Naive thymus-derived CD8-positive, alpha-beta T cell (primary cell): ENCODE measurements around the gene ATF4. TPM values are rescaled to one million over a fixed set of nuclear protein-coding genes. Genes with fewer than 3 reads are reported as not detected.
"Not testable (repeated sequence)": the region's sequence is repeated elsewhere in the genome, so short reads cannot be mapped to it uniquely, and the experiment has no call there.

Source experiments
- ATAC-seq, 2 donors: fragments of 150-1000 bp; cut with Tn5 transposase in 1 of 2; sonication (Bioruptor Pico), chemical (Tn5 transposase) in 1 of 2; 1 replicate in 1 of 2; 2 replicates in 1 of 2; pipeline ENCODE4 v1.10.0; 2021; ENCODE audit warnings: mild to moderate bottlenecking in 2 of 2, moderate library complexity in 2 of 2
- POLR2A ChIA-PET: fragments of 350-600 bp; sonication (Branson Sonifier 250); formaldehyde crosslinking; loops from one replicate; lab custom pipeline; 2021; ENCODE audit warnings: antibody characterized with exemption; lab: Charles Lee
- DNase-seq, 10 donors: peaks; one replicate each; pipeline versions ENCODE4 v3.0.0 to v3.0.0-alpha.2; 2020 to 2022
- H3K27ac Mint-ChIP-seq, 10 donors: one replicate each; pipeline ENCODE4 v1.8.0; 2020 to 2022; ENCODE audit warnings: mild to moderate bottlenecking in 10 of 10, mixed read lengths in 10 of 10, moderate library complexity in 4 of 10, inconsistent platforms in 1 of 10
- H3K27me3 Mint-ChIP-seq, 5 donors: one replicate each; pipeline ENCODE4 v1.8.0; 2021 to 2022; ENCODE audit warnings: mixed read lengths in 5 of 5
- H3K36me3 Mint-ChIP-seq, 3 donors: one replicate each; pipeline ENCODE4 v1.8.0; 2020 to 2022; ENCODE audit warnings: mixed read lengths in 3 of 3, mild to moderate bottlenecking in 2 of 3, inconsistent platforms in 1 of 3
- H3K4me1 Mint-ChIP-seq, 4 donors: one replicate each; pipeline ENCODE4 v1.8.0; 2021 to 2022; ENCODE audit warnings: mixed read lengths in 4 of 4
- H3K4me3 Mint-ChIP-seq, 10 donors: one replicate each; pipeline ENCODE4 v1.8.0; 2020 to 2022; ENCODE audit warnings: mild to moderate bottlenecking in 10 of 10, mixed read lengths in 10 of 10, moderate library complexity in 6 of 10, inconsistent platforms in 1 of 10
- H3K9me3 Mint-ChIP-seq, 9 donors: one replicate each; pipeline ENCODE4 v1.8.0; 2020 to 2022; ENCODE audit warnings: mixed read lengths in 9 of 9, mild to moderate bottlenecking in 3 of 9, inconsistent platforms in 1 of 9, moderate library complexity in 1 of 9
- polyA plus RNA-seq, 3 donors: library from polyadenylated mRNA; unstranded; fragments of 300-500 nt; fragmentation: Illumina TruSeq; gene quantifications; one replicate each; pipeline ENCODE4 v1.2.3, GENCODE V29; 2021
- total RNA-seq, 8 experiments: library from RNA in 2 of 8; stranded (reverse) in 2 of 8; gene quantifications; one replicate each; pipeline ENCODE4 v1.2.3 and lab custom pipeline; 2021 to 2026

The ATF4 gene
- total and polyA plus RNA-seq, 5 experiments from 2014 or later, result 51.9 to 312 (median 122) TPM

DNA sequence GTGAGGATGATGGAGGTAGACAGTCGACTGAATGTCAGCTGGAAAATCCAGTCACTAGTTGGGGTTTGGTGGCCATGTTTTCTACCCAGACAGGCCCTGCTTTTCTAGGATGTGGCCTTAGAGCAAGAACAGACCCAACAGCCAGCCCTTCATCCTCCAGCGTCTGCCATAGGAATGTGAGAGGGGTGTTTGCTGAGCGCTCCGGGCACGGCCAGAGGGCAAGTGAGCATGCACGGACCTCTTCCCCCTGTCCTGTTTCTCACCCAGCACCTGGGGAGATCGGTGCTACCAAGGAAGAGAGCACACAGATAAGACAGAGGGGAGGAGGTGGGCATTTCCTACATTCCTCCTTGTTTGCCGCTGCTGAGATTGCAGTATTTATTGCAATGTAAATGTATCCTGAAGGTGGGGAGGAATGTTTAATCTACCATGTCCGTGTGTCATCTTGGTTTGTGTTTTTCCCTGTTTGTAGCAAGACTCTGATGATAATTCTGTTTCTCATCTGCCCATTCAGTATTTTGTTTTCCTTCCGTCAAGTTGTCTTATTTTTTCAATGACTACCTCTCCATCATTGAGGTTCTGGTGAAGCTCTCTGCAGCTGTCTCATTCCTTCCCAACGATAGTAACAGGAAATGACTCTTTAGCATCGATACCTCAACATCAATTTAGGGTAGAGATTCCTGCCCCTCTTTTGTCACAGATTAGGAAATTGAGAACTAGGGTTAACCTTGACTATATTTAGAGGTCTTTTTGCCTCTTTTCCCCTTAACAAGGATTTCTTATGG, 4.9 kb upstream of the ATF4 start:
- H3K4me1 Mint-ChIP-seq, result peaks cover 8 to 24% (median 17%) of the 10 kb centered on the region in 4 donors
- no peak overlapping the region for H3K4me3 Mint-ChIP-seq
- POLR2A ChIA-PET, result interaction anchor here (0.6 to 7.5 kb wide), 14 partner anchors 10 to 196 kb away, joined by 3 to 135 read pairs (median 4); partner anchors contain the start of genes MIEF1, RPL3, RPS19BP1 and TAB1
- H3K9me3 Mint-ChIP-seq, result peaks cover 0 to 3% (median 0%) of the 10 kb centered on the region in 9 donors
- H3K27ac Mint-ChIP-seq, result peak overlapping the region in 2 of 10 donors; percentile 4 to 66
- no peak for DNase-seq
- no peak for ATAC-seq
- H3K36me3 Mint-ChIP-seq, result peaks cover 0 to 67% (median 16%) of the 10 kb centered on the region in 3 donors
- peaks cover 0 to 4% (median 0%) of the 10 kb centered on the region in 5 donors for H3K27me3 Mint-ChIP-seq

DNA sequence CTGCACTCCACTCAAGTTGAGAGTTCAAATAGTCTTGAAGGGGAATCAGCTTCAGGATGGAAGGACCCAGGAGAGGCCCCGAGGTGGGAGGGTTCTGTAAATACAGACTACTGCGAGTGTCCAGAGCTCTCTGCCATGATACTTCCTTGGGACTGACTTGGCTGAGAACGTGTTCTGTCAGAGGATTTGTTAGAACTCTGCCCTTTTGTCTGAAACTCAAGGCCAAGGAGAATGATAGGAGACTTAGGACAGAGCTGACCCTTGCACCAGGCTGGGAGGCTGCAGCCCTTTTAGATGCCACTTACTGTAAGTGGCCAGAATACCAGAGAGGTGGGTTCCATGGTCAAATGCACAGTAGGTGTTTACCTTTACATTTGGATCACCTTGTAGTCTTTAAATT, 2.9 kb upstream of the ATF4 start:
- POLR2A ChIA-PET, result interaction anchor here (0.9 to 7.5 kb wide), 4 partner anchors 12 to 368 kb away, joined by 3 to 135 read pairs (median 10); partner anchors contain the start of genes RPL3 and RPS19BP1
- H3K9me3 Mint-ChIP-seq, result peaks cover 0 to 3% (median 0%) of the 10 kb centered on the region in 9 donors
- peaks cover 8 to 65% (median 28%) of the 10 kb centered on the region in 3 donors for H3K36me3 Mint-ChIP-seq
- ATAC-seq, result no peak
- no peak for DNase-seq
- peaks cover 0 to 4% (median 0%) of the 10 kb centered on the region in 5 donors for H3K27me3 Mint-ChIP-seq
- peak overlapping the region in 1 of 10 donors; percentile 38 for H3K4me3 Mint-ChIP-seq
- H3K4me1 Mint-ChIP-seq, result peaks cover 17 to 40% (median 29%) of the 10 kb centered on the region in 4 donors
- H3K27ac Mint-ChIP-seq, result peak overlapping the region in 1 of 10 donors; percentile 48

DNA sequence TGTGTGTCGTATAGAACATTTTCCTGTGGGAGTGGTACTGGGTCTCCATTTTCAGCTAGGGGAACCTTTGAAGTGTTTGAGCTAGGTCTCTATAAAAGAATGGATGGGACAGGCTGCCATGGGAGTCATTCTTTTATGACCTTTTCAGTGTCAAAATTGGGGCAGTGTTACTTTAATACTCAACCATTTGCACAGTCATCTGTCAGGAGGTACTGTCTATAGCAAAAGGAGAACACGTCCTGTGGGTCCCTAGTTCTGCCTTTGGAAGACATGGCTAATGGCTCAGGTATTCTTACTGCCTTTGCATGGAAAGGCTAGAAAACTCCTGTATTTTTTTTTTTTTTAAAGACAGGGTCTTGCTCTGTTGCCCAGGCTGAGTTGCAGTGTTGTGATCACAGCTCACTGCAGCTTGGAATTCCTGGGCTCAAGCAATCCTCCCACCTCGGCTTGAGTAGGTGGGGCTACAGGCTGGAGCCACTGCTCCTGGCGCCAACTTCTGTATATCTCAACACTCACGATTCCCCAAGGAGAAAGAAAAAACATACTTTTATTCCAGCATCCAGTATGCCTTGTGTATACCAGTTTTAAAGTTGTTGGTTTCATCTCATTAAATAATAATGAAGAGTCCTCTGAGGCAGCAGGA, 2.1 kb upstream of the ATF4 start:
- Mint-ChIP-seq H3K36me3 (peaks cover 8 to 65% (median 31%) of the 10 kb centered on the region in 3 donors), H3K4me1 (peaks cover 15 to 48% (median 37%) of the 10 kb centered on the region in 4 donors), H3K27ac (peak overlapping the region in 7 of 10 donors; percentile 41 to 100 (median 91)), H3K4me3 (peak overlapping the region in 8 of 10 donors; percentile 19 to 100 (median 98)), H3K27me3 (peaks cover 0 to 4% (median 0%) of the 10 kb centered on the region in 5 donors), H3K9me3 (peaks cover 0 to 3% (median 0%) of the 10 kb centered on the region in 9 donors)
- no peak for DNase-seq
- ATAC-seq, result no peak
- POLR2A ChIA-PET, result interaction anchor here (0.9 to 7.5 kb wide), 3 partner anchors 14 to 369 kb away, joined by 3 to 135 read pairs (median 13); partner anchors contain the start of genes RPL3 and RPS19BP1

DNA sequence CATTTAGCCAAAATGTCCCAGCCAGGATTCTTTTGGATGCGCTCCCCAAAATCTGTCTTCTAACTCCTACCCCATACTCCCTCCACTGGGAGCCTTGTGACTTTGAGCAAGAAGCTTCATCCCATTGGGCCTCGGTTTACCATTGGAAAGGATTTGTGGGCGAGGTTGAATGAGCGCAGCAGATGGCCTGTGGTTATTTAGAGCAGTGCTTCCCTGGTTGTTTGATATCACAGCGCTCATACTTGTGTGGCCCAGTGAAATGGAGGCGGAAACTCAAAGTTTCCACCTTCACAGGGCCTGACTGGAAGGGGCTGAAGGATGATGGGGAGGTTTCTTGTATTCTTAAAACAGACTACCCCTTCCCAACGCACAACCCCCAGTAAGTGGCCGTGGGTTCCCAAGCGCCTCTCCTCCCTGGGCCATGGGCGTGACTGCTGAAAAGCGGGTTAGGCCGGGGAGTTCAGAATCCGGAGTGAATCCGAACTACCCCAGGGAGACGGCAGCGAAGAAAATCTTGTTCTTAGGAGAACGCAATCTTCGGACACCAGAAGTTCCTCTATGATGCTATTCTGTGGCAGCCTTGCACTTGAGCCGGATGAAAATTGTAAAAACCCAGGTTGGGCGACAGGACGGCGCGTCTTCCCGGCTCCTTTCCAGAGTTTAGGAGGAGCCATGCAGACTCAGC, 1.2 kb upstream of the ATF4 start:
- ATAC-seq (no peak), DNase-seq (peak in 1 of 10 donors; percentile 15)
- peak overlapping the region; percentile 87 to 100 (median 98) for H3K4me3 Mint-ChIP-seq
- peaks cover 0 to 4% (median 0%) of the 10 kb centered on the region in 5 donors for H3K27me3 Mint-ChIP-seq
- H3K4me1 Mint-ChIP-seq, result peaks cover 17 to 54% (median 43%) of the 10 kb centered on the region in 4 donors
- peaks cover 0 to 3% (median 0%) of the 10 kb centered on the region in 9 donors for H3K9me3 Mint-ChIP-seq
- H3K36me3 Mint-ChIP-seq, result peaks cover 8 to 62% (median 29%) of the 10 kb centered on the region in 3 donors
- peak overlapping the region; percentile 82 to 100 (median 98) for H3K27ac Mint-ChIP-seq
- POLR2A ChIA-PET, result interaction anchor here (0.6 to 7.5 kb wide), 32 partner anchors 9 to 525 kb away, joined by 3 to 135 read pairs (median 4); partner anchors contain the start of genes MIEF1, RPL3, RPS19BP1 and TAB1

DNA sequence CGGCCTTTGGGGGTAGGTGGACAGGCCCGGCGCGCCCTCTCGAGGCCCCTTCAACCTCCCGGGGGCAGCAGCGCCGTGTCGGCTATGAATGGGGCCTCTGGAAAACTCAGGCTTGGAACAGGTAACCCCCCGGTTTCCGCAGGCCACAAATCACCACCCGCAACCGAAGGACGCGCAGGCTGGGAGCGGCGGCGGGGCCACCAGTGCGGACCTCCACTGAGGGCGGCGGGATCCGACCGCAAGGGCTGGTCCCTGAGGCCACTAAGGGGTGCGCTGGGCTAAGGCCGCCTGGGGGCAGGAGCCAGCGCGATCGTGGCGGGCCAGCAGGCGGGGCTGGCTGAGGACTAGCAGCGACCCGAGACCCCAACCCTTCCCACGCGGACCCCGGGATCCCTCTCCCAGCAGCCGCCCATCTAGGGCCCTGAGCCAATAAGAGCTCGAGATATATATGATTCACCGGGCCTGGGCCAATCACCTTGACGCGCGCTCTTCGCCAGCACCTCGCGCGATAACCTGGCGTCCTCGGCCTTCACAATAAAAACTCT, 609 bp upstream of the ATF4 start:
- Mint-ChIP-seq H3K4me3 (peak overlapping the region; percentile 87 to 100 (median 98)), H3K4me1 (peaks cover 14 to 56% (median 44%) of the 10 kb centered on the region in 4 donors), H3K36me3 (peaks cover 8 to 62% (median 23%) of the 10 kb centered on the region in 3 donors), H3K27ac (peak overlapping the region; percentile 91 to 100 (median 99)), H3K27me3 (peaks cover 0 to 4% (median 0%) of the 10 kb centered on the region in 5 donors), H3K9me3 (peaks cover 0 to 3% (median 0%) of the 10 kb centered on the region in 9 donors)
- ATAC-seq, result peak; percentile 92 to 95
- DNase-seq, result peak in 3 of 10 donors; percentile 89 to 95 (median 94)
- POLR2A ChIA-PET, result interaction anchor here (0.5 to 7.5 kb wide), 44 partner anchors 9 to 524 kb away, joined by 3 to 135 read pairs (median 4); partner anchors contain the start of genes APOBEC3D, CBX7, MIEF1 and RPL3

DNA sequence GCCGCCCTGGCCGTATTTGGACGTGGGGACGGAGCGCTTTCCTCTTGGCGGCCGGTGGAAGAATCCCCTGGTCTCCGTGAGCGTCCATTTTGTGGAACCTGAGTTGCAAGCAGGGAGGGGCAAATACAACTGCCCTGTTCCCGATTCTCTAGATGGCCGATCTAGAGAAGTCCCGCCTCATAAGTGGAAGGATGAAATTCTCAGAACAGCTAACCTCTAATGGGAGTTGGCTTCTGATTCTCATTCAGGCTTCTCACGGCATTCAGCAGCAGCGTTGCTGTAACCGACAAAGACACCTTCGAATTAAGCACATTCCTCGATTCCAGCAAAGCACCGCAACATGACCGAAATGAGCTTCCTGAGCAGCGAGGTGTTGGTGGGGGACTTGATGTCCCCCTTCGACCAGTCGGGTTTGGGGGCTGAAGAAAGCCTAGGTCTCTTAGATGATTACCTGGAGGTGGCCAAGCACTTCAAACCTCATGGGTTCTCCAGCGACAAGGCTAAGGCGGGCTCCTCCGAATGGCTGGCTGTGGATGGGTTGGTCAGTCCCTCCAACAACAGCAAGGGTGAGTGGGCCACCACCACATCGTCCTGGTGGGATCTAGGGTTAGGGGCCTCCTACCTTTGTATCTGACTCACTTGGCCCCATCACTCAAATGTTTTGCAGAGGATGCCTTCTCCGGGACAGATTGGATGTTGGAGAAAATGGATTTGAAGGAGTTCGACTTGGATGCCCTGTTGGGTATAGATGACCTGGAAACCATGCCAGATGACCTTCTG, 934 bp downstream of the ATF4 start:
- DNase-seq, H3K27me3 Mint-ChIP-seq, ATAC-seq, H3K9me3 Mint-ChIP-seq: not testable (repeated sequence)
- Mint-ChIP-seq H3K27ac (peak overlapping the region; percentile 91 to 100 (median 99)), H3K36me3 (peaks cover 8 to 54% (median 17%) of the 10 kb centered on the region in 3 donors), H3K4me3 (peak overlapping the region; percentile 87 to 100 (median 98)), H3K4me1 (peaks cover 24 to 67% (median 57%) of the 10 kb centered on the region in 4 donors)
- POLR2A ChIA-PET, result interaction anchor here (0.5 to 7.5 kb wide), 17 partner anchors 11 to 949 kb away, joined by 3 to 135 read pairs (median 5); partner anchors contain the start of genes MIEF1, RPL3, RPS19BP1 and TAB1

DNA sequence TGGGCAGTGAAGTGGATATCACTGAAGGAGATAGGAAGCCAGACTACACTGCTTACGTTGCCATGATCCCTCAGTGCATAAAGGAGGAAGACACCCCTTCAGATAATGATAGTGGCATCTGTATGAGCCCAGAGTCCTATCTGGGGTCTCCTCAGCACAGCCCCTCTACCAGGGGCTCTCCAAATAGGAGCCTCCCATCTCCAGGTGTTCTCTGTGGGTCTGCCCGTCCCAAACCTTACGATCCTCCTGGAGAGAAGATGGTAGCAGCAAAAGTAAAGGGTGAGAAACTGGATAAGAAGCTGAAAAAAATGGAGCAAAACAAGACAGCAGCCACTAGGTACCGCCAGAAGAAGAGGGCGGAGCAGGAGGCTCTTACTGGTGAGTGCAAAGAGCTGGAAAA, 1.7 kb downstream of the ATF4 start:
- H3K27me3 Mint-ChIP-seq, ATAC-seq, DNase-seq, H3K9me3 Mint-ChIP-seq: not testable (repeated sequence)
- H3K4me1 Mint-ChIP-seq, result peaks cover 24 to 75% (median 63%) of the 10 kb centered on the region in 4 donors
- POLR2A ChIA-PET, result interaction anchor here (1.5 to 5.2 kb wide), 7 partner anchors 10 to 522 kb away, joined by 3 to 72 read pairs (median 8); partner anchors contain the start of genes MIEF1, RPL3, RPS19BP1 and TAB1
- peak overlapping the region; percentile 87 to 100 (median 98) for H3K4me3 Mint-ChIP-seq
- H3K36me3 Mint-ChIP-seq, result peaks cover 8 to 52% (median 17%) of the 10 kb centered on the region in 3 donors
- peak overlapping the region; percentile 91 to 100 (median 99) for H3K27ac Mint-ChIP-seq

DNA sequence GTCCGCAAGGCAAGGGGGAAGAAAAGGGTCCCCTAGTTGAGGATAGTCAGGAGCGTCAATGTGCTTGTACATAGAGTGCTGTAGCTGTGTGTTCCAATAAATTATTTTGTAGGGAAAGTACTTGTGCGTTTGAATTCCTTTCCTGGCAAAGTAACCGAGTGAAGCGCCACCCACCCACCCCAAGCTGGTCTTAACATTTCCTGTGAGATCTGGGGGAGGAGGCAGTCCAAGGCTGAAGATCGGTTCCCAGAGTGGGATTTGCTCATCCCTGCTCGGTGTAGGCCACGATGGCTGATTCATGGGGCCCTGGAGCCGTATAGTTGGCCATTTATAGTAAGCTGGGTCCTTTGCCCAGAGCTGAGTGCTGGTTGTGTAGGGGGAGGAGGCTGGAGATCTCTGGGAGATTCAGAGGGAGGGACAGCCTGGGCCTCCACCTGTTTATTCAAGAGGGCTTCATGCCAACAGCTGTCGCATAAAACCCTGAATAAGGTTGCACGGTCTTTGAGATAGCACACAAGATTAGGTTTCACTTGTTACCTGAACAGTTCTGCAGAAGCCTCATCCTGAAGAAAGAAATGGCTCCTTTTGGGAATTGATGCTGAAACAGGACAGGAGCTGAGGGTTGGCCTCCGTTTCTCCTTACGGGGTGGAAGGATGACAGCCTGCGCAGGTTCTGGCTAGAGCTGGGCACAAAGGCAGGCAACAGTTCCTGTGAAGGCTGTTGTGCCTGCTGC, 2.4 kb downstream of the ATF4 start:
- Mint-ChIP-seq H3K4me1 (peaks cover 28 to 82% (median 69%) of the 10 kb centered on the region in 4 donors), H3K27me3 (peaks cover 0 to 4% (median 0%) of the 10 kb centered on the region in 5 donors), H3K4me3 (peak overlapping the region; percentile 87 to 100 (median 98)), H3K36me3 (peaks cover 8 to 51% (median 17%) of the 10 kb centered on the region in 3 donors), H3K27ac (peak overlapping the region; percentile 85 to 100 (median 99)), H3K9me3 (peaks cover 0 to 3% (median 0%) of the 10 kb centered on the region in 9 donors)
- ATAC-seq (no peak), DNase-seq (peak in 1 of 10 donors; percentile 31)
- POLR2A ChIA-PET, result interaction anchor here (1.0 to 5.2 kb wide), 10 partner anchors 9 to 521 kb away, joined by 3 to 72 read pairs (median 8); partner anchors contain the start of genes CBX7, MIEF1, RPL3 and RPS19BP1

DNA sequence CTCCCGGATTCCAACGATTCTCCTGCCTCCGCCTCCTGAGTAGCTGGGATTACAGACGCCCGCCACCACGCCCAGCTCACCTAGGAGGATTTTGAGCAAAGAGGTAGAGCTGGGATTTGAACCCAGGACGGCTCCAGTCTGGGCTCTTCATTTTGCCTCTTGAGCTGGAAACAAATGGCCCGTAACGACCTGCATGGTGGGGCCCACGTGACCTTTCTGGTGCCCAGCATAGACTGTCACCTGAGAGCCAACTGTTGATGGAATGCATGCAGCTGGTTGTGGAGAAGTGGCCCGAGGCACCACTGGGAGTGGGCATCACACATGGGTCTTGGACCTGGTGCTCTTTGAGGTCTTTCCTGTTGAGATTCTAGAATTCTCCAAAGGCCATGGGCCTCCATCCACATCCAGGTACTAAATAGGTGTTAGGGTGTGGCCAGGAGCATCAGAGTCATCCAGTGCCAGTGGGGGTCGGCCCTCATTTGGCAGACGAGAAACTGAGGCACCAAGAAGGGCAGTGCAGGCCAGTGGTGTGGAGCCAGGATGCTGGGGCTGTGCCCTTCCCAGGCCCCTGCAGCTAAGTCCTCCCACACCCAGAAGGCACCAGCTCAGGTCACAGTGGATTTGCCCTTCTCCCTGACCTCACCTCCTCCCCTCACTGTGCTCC, 3.9 kb downstream of the ATF4 start:
- peaks cover 33 to 87% (median 80%) of the 10 kb centered on the region in 4 donors for H3K4me1 Mint-ChIP-seq
- peaks cover 8 to 61% (median 17%) of the 10 kb centered on the region in 3 donors for H3K36me3 Mint-ChIP-seq
- ATAC-seq, result no peak

More for the DNA sequence above, 3.9 kb downstream of the ATF4 start:
- POLR2A ChIA-PET, result interaction anchor here (0.6 to 5.2 kb wide), 11 partner anchors 10 to 1546 kb away, joined by 3 to 49 read pairs (median 5); partner anchors contain the start of genes CBX7, MIEF1, RPL3 and TAB1
- peak overlapping the region in 7 of 10 donors; percentile 20 to 86 (median 59) for H3K27ac Mint-ChIP-seq
- DNase-seq, result no peak
- peak overlapping the region in 8 of 10 donors; percentile 6 to 66 (median 46) for H3K4me3 Mint-ChIP-seq
- H3K27me3 Mint-ChIP-seq, result peaks cover 0 to 4% (median 0%) of the 10 kb centered on the region in 5 donors
- peaks cover 0 to 3% (median 0%) of the 10 kb centered on the region in 9 donors for H3K9me3 Mint-ChIP-seq
